BLaER1 treated with 17β-estradiol and CSF1 and Interleukin-3, amounts not matched to agents 10 nM and 100 nM (cell line): Measurements from ENCODE around the gene PTPN23.

Source experiments
- H3K27ac ChIP-seq, 11 experiments: shearing (Covaris generic); formaldehyde crosslinking; 2 replicates each; pipeline ENCODE4 v1.8.1; 2022
- H3K27me3 ChIP-seq, 11 experiments: shearing (Covaris generic); formaldehyde crosslinking; 2 replicates each; pipeline ENCODE4 v1.8.1; 2022
- H3K36me3 ChIP-seq, 11 experiments: shearing (Covaris generic); formaldehyde crosslinking; 2 replicates each; pipeline ENCODE4 v1.8.1; 2022
- H3K4me1 ChIP-seq, 10 experiments: shearing (Covaris generic); formaldehyde crosslinking; 2 replicates each; pipeline ENCODE4 v1.8.1; 2022
- H3K4me2 ChIP-seq, 11 experiments: shearing (Covaris generic); formaldehyde crosslinking; 2 replicates each; pipeline ENCODE4 v1.8.1; 2022
- H3K4me3 ChIP-seq, 10 experiments: shearing (Covaris generic); formaldehyde crosslinking; 2 replicates each; pipeline ENCODE4 v1.8.1; 2022
- H3K9ac ChIP-seq, 11 experiments: shearing (Covaris generic); formaldehyde crosslinking; 2 replicates each; pipeline ENCODE4 v1.8.1; 2022
- H3K9me3 ChIP-seq, 11 experiments: shearing (Covaris generic); formaldehyde crosslinking; replicated peaks in 1 of 11; 2 replicates each; pipeline ENCODE4 v1.8.1; 2022
- H4K20me1 ChIP-seq, 11 experiments: shearing (Covaris generic); formaldehyde crosslinking; 2 replicates each; pipeline ENCODE4 v1.8.1; 2022
- Cebpa-rat ChIP-seq, 11 experiments: shearing (Covaris generic); IDR thresholded peaks; 2 replicates each; pipeline ENCODE4 v1.8.1; 2022

The PTPN23 gene

GRCh38 chr3:47380601-47381316 lies at the start of gene PTPN23:
TSS of gene PTPN23 (plus strand) at chr3:47381021. CDS start at chr3:47381097, 76 bp downstream.
- no peak for TF ChIP-seq Cebpa-rat (IDR thresholded peaks at IDR 0.05)
- Histone ChIP-seq H3K27ac (peak within 1 kb of the TSS; percentile 85 to 98 (median 91)), H3K36me3 (peaks cover 0 to 28% (median 16%) of the 10 kb centered on the region in 11 experiments; a peak in 16 of 22 replicates)

GRCh38 chr3:47333907-47334306 lies 46.9 kb upstream of the PTPN23 start:
- H3K4me1 ChIP-seq: 0 out of 20 replicates have a peak, but pooled peaks cover 0 to under 1% (median 0%) of the 10 kb centered on the region in 10 experiments

More at GRCh38 chr3:47380601-47381316, at the start of gene PTPN23:
- peaks cover 34 to 47% (median 44%) of the 10 kb centered on the region in 11 experiments; a peak in 20 of 22 replicates for H4K20me1 ChIP-seq
- H3K9me3 ChIP-seq: no peaks in the 10 kb centered on the region
- H3K4me3 ChIP-seq: peak within 1 kb of the TSS; percentile 77 to 94 (median 84)
- H3K4me1 ChIP-seq: peaks cover 35 to 70% (median 45%) of the 10 kb centered on the region in 10 experiments
- no peaks in the 10 kb centered on the region for H3K27me3 ChIP-seq
- H3K9ac ChIP-seq: peak within 1 kb of the TSS; percentile 84 to 97 (median 90)
- H3K4me2 ChIP-seq: peak within 1 kb of the TSS; percentile 89 to 99 (median 96)

GRCh38 chr3:47337656-47338055 lies 43.2 kb upstream of the PTPN23 start:
- H3K27me3 ChIP-seq: no peaks in the 10 kb centered on the region
- H3K4me1 ChIP-seq: peaks cover 0 to 18% (median 9%) of the 10 kb centered on the region in 10 experiments; a peak in 10 of 20 replicates
- no peak overlapping the region for H3K4me3 ChIP-seq
- H3K9ac ChIP-seq: no peak overlapping the region
- no peak for TF ChIP-seq Cebpa-rat (IDR thresholded peaks at IDR 0.05)
- H3K4me2 ChIP-seq: no peak overlapping the region
- peaks cover 0 to 37% (median 5%) of the 10 kb centered on the region in 11 experiments; a peak in 9 of 22 replicates for H4K20me1 ChIP-seq
- H3K9me3 ChIP-seq: no peaks in the 10 kb centered on the region
- peaks cover 91 to 100% (median 99%) of the 10 kb centered on the region in 11 experiments for H3K36me3 ChIP-seq
- H3K27ac ChIP-seq: no peak overlapping the region

More at GRCh38 chr3:47333907-47334306, 46.9 kb upstream of the PTPN23 start:
- no peak overlapping the region for H3K9ac ChIP-seq
- H4K20me1 ChIP-seq: peaks cover 0 to 43% (median 5%) of the 10 kb centered on the region in 11 experiments; a peak in 10 of 22 replicates
- no peak for TF ChIP-seq Cebpa-rat (IDR thresholded peaks at IDR 0.05)
- H3K4me2 ChIP-seq: no peak overlapping the region
- H3K36me3 ChIP-seq: peaks cover 97 to 100% (median 99%) of the 10 kb centered on the region in 11 experiments
- H3K9me3 ChIP-seq: no peaks in the 10 kb centered on the region
- no peak overlapping the region for H3K27ac ChIP-seq
- H3K4me3 ChIP-seq: no peak overlapping the region
- H3K27me3 ChIP-seq: no peaks in the 10 kb centered on the region

- no peak for TF ChIP-seq Cebpa-rat (IDR thresholded peaks at IDR 0.05)
- H3K9me3 ChIP-seq: no peaks in the 10 kb centered on the region
- no peak overlapping the region for H3K9ac ChIP-seq
- peaks cover 11 to 34% (median 16%) of the 10 kb centered on the region in 10 experiments for H3K4me1 ChIP-seq
- peaks cover 0 to 31% (median 0%) of the 10 kb centered on the region in 11 experiments; a peak in 5 of 22 replicates for H4K20me1 ChIP-seq
- H3K36me3 ChIP-seq: peaks cover 91 to 100% (median 99%) of the 10 kb centered on the region in 11 experiments
- H3K4me3 ChIP-seq: no peak overlapping the region
- no peak overlapping the region for H3K27ac ChIP-seq
- H3K4me2 ChIP-seq: peak overlapping the region in 5 of 11 experiments; percentile 9 to 53 (median 22); a peak in 7 of 22 replicates
- H3K27me3 ChIP-seq: no peaks in the 10 kb centered on the region
Observed at GRCh38 chr3:47339951-47340350, 40.9 kb upstream of the PTPN23 start.

GRCh38 chr3:47340866-47341265 lies 40.0 kb upstream of the PTPN23 start:
- Histone ChIP-seq H4K20me1 (peaks cover 0 to 32% (median 0%) of the 10 kb centered on the region in 11 experiments; a peak in 7 of 22 replicates), H3K4me3 (no peak overlapping the region), H3K9ac (no peak overlapping the region), H3K4me1 (peaks cover 20 to 43% (median 25%) of the 10 kb centered on the region in 10 experiments), H3K27me3 (no peaks in the 10 kb centered on the region), H3K9me3 (no peaks in the 10 kb centered on the region), H3K27ac (no peak overlapping the region), H3K36me3 (peaks cover 91 to 100% (median 97%) of the 10 kb centered on the region in 11 experiments), H3K4me2 (no peak overlapping the region)
- no peak for TF ChIP-seq Cebpa-rat (IDR thresholded peaks at IDR 0.05)

- peaks cover 80 to 88% (median 84%) of the 10 kb centered on the region in 11 experiments for H3K36me3 ChIP-seq
- peaks cover 0 to 30% (median 4%) of the 10 kb centered on the region in 11 experiments; a peak in 6 of 22 replicates for H4K20me1 ChIP-seq
- no peak overlapping the region for H3K27ac ChIP-seq
Observed at GRCh38 chr3:47342151-47342550, 38.7 kb upstream of the PTPN23 start.

GRCh38 chr3:47342812-47343211 lies 38.0 kb upstream of the PTPN23 start:
- no peaks in the 10 kb centered on the region for H3K27me3 ChIP-seq
- H3K4me2 ChIP-seq: no peak overlapping the region
- H4K20me1 ChIP-seq: peaks cover 0 to 36% (median 4%) of the 10 kb centered on the region in 11 experiments; a peak in 6 of 22 replicates
- TF ChIP-seq Cebpa-rat (IDR thresholded peaks at IDR 0.05): no peak
- H3K4me3 ChIP-seq: no peak overlapping the region
- peaks cover 39 to 62% (median 45%) of the 10 kb centered on the region in 10 experiments for H3K4me1 ChIP-seq
- H3K9ac ChIP-seq: no peak overlapping the region
- peaks cover 73 to 81% (median 78%) of the 10 kb centered on the region in 11 experiments for H3K36me3 ChIP-seq
- H3K9me3 ChIP-seq: no peaks in the 10 kb centered on the region
- no peak overlapping the region for H3K27ac ChIP-seq

More at GRCh38 chr3:47342151-47342550, 38.7 kb upstream of the PTPN23 start:
- no peak overlapping the region for H3K4me3 ChIP-seq
- no peaks in the 10 kb centered on the region for H3K9me3 ChIP-seq
- TF ChIP-seq Cebpa-rat (IDR thresholded peaks at IDR 0.05): no peak
- H3K27me3 ChIP-seq: no peaks in the 10 kb centered on the region
- no peak overlapping the region for H3K9ac ChIP-seq
- H3K4me1 ChIP-seq: peaks cover 33 to 56% (median 38%) of the 10 kb centered on the region in 10 experiments
- H3K4me2 ChIP-seq: no peak overlapping the region

- Histone ChIP-seq H3K27me3 (no peaks in the 10 kb centered on the region), H3K9me3 (no peaks in the 10 kb centered on the region), H4K20me1 (peaks cover 0 to 36% (median under 1%) of the 10 kb centered on the region in 11 experiments; a peak in 6 of 22 replicates), H3K36me3 (peaks cover 66 to 74% (median 71%) of the 10 kb centered on the region in 11 experiments), H3K4me1 (peaks cover 46 to 65% (median 50%) of the 10 kb centered on the region in 10 experiments), H3K4me3 (no peak overlapping the region), H3K27ac (no peak overlapping the region; a peak in 1 of 22 replicates), H3K9ac (no peak overlapping the region), H3K4me2 (peak overlapping the region in 2 of 11 experiments; percentile 11 to 19; a peak in 3 of 22 replicates)
- TF ChIP-seq Cebpa-rat (IDR thresholded peaks at IDR 0.05): no peak
Observed at GRCh38 chr3:47343471-47343971, 37.3 kb upstream of the PTPN23 start.

GRCh38 chr3:47344971-47345370 lies 35.9 kb upstream of the PTPN23 start:
- no peaks in the 10 kb centered on the region for H3K9me3 ChIP-seq
- peaks cover 51 to 60% (median 56%) of the 10 kb centered on the region in 11 experiments for H3K36me3 ChIP-seq
- peak overlapping the region; percentile 71 to 95 (median 85); a peak in 21 of 22 replicates for H3K4me2 ChIP-seq
- TF ChIP-seq Cebpa-rat (IDR thresholded peaks at IDR 0.05): no peak
- no peak overlapping the region for H3K9ac ChIP-seq
- H3K27ac ChIP-seq: peak overlapping the region in 3 of 11 experiments; percentile 69 to 81 (median 74); a peak in 4 of 22 replicates
- H3K27me3 ChIP-seq: no peaks in the 10 kb centered on the region
- peaks cover 41 to 56% (median 53%) of the 10 kb centered on the region in 10 experiments for H3K4me1 ChIP-seq
- peaks cover 0 to 36% (median 0%) of the 10 kb centered on the region in 11 experiments; a peak in 6 of 22 replicates for H4K20me1 ChIP-seq
- no peak overlapping the region for H3K4me3 ChIP-seq
